Keratinocyte (primary cell): ENCODE results near the gene RAB29. TPM values are rescaled to one million over a fixed set of nuclear protein-coding genes. Genes with fewer than 3 reads are reported as not detected.

ENCODE experiments used
- DNase-seq: peaks from one replicate; pipeline ENCODE4 v3.0.0-alpha.2; 2011; ENCODE audit warnings: low read depth, missing footprints, low spot score
- FAIRE-seq: peaks from 2 replicates; lab custom pipeline; 2011; peaks lifted over from hg19 to GRCh38; lab: Jason Lieb, UNC
- H2AFZ ChIP-seq: 2 replicates; pipeline ENCODE4 v1.6.0; 2012; ENCODE audit warnings: low read length, control low read depth, inconsistent platforms; ENCODE audit not compliant: control insufficient read depth
- H3K27ac ChIP-seq: 2 replicates; pipeline ENCODE4 v1.5.1; 2011; ENCODE audit warnings: low read length; ENCODE audit not compliant: control insufficient read depth, insufficient read depth
- H3K27me3 ChIP-seq: 3 replicates; pipeline ENCODE4 v1.6.0; 2011; ENCODE audit warnings: low read length; ENCODE audit not compliant: control insufficient read depth, insufficient read depth; ENCODE audit errors: extremely low read depth
- H3K36me3 ChIP-seq, 2 experiments: 2 replicates in 1 of 2; 3 replicates in 1 of 2; pipeline ENCODE4 v1.5.1; 2011; ENCODE audit warnings: low read length in 2 of 2, mild to moderate bottlenecking in 1 of 2; ENCODE audit not compliant: control insufficient read depth in 2 of 2, insufficient read depth in 2 of 2; ENCODE audit errors: extremely low read depth in 1 of 2
- H3K4me1 ChIP-seq: 3 replicates; pipeline ENCODE4 v1.5.1; 2011; ENCODE audit warnings: low read length; ENCODE audit not compliant: control insufficient read depth, insufficient read depth; ENCODE audit errors: extremely low read depth
- H3K4me2 ChIP-seq: 3 replicates; pipeline ENCODE4 v1.6.0; 2011; ENCODE audit warnings: low read depth, low read length; ENCODE audit not compliant: control insufficient read depth, insufficient read depth; ENCODE audit errors: extremely low read depth
- H3K4me3 ChIP-seq, 3 experiments: fragments of 200-600 bp in 1 of 3; sonication (generic) in 1 of 3; 2 replicates in 2 of 3; 3 replicates in 1 of 3; pipeline ENCODE4 v1.5.1; 2011 to 2016; ENCODE audit warnings: low read length in 3 of 3, mild to moderate bottlenecking in 3 of 3, control low read depth in 2 of 3, inconsistent platforms in 1 of 3, low read depth in 1 of 3, mixed read lengths in 1 of 3, mixed run types in 1 of 3, moderate library complexity in 1 of 3; ENCODE audit not compliant: control insufficient read depth in 2 of 3, insufficient read depth in 2 of 3; ENCODE audit errors: extremely low read depth in 1 of 3
- H3K79me2 ChIP-seq: 2 replicates; pipeline ENCODE4 v1.6.0; 2012; ENCODE audit warnings: low read length; ENCODE audit not compliant: control insufficient read depth, insufficient read depth
- H3K9ac ChIP-seq: 3 replicates; pipeline ENCODE4 v1.6.0; 2011; ENCODE audit warnings: low read length; ENCODE audit not compliant: control insufficient read depth, insufficient read depth; ENCODE audit errors: extremely low read depth
- H3K9me1 ChIP-seq: 3 replicates; pipeline ENCODE4 v1.6.0; 2011; ENCODE audit warnings: low read length; ENCODE audit not compliant: control insufficient read depth, insufficient read depth; ENCODE audit errors: extremely low read depth
- H3K9me3 ChIP-seq: 2 replicates; pipeline ENCODE4 v1.5.1; 2012; ENCODE audit warnings: low read depth, low read length; ENCODE audit not compliant: control insufficient read depth
- H4K20me1 ChIP-seq: 3 replicates; pipeline ENCODE4 v1.6.0; 2011; ENCODE audit warnings: low read length; ENCODE audit not compliant: control insufficient read depth, insufficient read depth; ENCODE audit errors: extremely low read depth
- CTCF ChIP-seq, 3 experiments: IDR thresholded peaks in 1 of 3; conservative IDR thresholded peaks in 1 of 3; optimal IDR thresholded peaks in 1 of 3; 2 replicates in 2 of 3; 3 replicates in 1 of 3; pipeline versions ENCODE3 to v1.5.1; 2011; ENCODE audit warnings: low read length in 3 of 3, mild to moderate bottlenecking in 3 of 3, moderate library complexity in 2 of 3, control low read depth in 1 of 3, inconsistent platforms in 1 of 3; ENCODE audit not compliant: insufficient read depth in 2 of 3; ENCODE audit errors: extremely low read depth in 1 of 3
- EZH2 ChIP-seq: IDR thresholded peaks from one replicate; pipeline ENCODE4 v1.6.1; 2012; ENCODE audit warnings: inconsistent platforms, mild to moderate bottlenecking, low read length, moderate library complexity
- dilution Hi-C: fragments of 300-500 bp; cut with MboI; formaldehyde crosslinking; loops from one replicate; pipeline ENCODE4 v1.7.0; 2020; ENCODE audit warnings: low sequenced_read_pairs; ENCODE audit not compliant: extremely low pct_ligation_motif_present
- polyA plus RNA-seq, 5 experiments: library from polyadenylated mRNA; depleted of rRNA in 3 of 5; stranded (reverse) in 3 of 5; stranded (forward) in 1 of 5; unstranded in 1 of 5; fragments of >200 nt; gene quantifications; 1 replicate in 1 of 5; 2 replicates in 3 of 5; 3 replicates in 1 of 5; pipeline versions ENCODE4 v1.2.1 to v1.2.3, GENCODE V29; 2011 to 2012; ENCODE audit warnings: missing spikeins in 2 of 5, low read depth in 1 of 5, low replicate concordance in 1 of 5

RAB29 gene
- polyA plus RNA-seq, 1 donor (not counting 4 experiments of a cell fraction or from before 2014, with no cell fraction given): 26.7 TPM

GRCh38 chr1:205817364-205817763, 42.1 kb upstream of the RAB29 start:
- no peak overlapping the region for H2AFZ ChIP-seq
- dilution Hi-C loops: no loop called here
- no peak overlapping the region for H3K9ac ChIP-seq
- no peak for FAIRE-seq
- H3K79me2 ChIP-seq: no peaks in the 10 kb centered on the region
- no peak overlapping the region for H3K4me3 ChIP-seq
- H3K9me3 ChIP-seq: no peaks in the 10 kb centered on the region
- TF ChIP-seq EZH2 (no peak), CTCF (optimal IDR thresholded peaks at IDR 0.05 in 1 of 3, IDR thresholded peaks at IDR 0.05 in 1 of 3, conservative IDR thresholded peaks at IDR 0.05 in 1 of 3; ENCODE audit: extremely low read depth in 1 of 3, insufficient read depth in 2 of 3, low read length in 3 of 3) (no peak)
- DNase-seq: no peak
- H3K9me1 ChIP-seq: peaks cover 2% of the 10 kb centered on the region
- H3K27me3 ChIP-seq: no peaks in the 10 kb centered on the region
- H4K20me1 ChIP-seq: no peaks in the 10 kb centered on the region
- H3K4me1 ChIP-seq: peaks cover 14% of the 10 kb centered on the region
- no peaks in the 10 kb centered on the region for H3K36me3 ChIP-seq
- H3K4me2 ChIP-seq: no peak overlapping the region
- no peak overlapping the region for H3K27ac ChIP-seq

GRCh38 chr1:205813755-205814058, 38.4 kb upstream of the RAB29 start:
- Histone ChIP-seq H3K9me3 (no peaks in the 10 kb centered on the region), H3K9me1 (peaks cover 2% of the 10 kb centered on the region), H3K36me3 (peaks cover 8 to 11% of the 10 kb centered on the region in 2 experiments), H4K20me1 (no peaks in the 10 kb centered on the region), H3K4me2 (peak overlapping the region; percentile 99), H3K9ac (peak overlapping the region; percentile 83), H3K4me3 (peak overlapping the region; percentile 78 to 89 (median 82)), H2AFZ (peak overlapping the region; percentile 94), H3K27ac (peak overlapping the region; percentile 80), H3K79me2 (peaks cover 8% of the 10 kb centered on the region), H3K27me3 (no peaks in the 10 kb centered on the region), H3K4me1 (peaks cover 19% of the 10 kb centered on the region)
- no peak for FAIRE-seq
- peak; percentile 21 for DNase-seq
- dilution Hi-C loops: no loop called here
- no peak for TF ChIP-seq CTCF (optimal IDR thresholded peaks at IDR 0.05 in 1 of 3, IDR thresholded peaks at IDR 0.05 in 1 of 3, conservative IDR thresholded peaks at IDR 0.05 in 1 of 3; ENCODE audit: extremely low read depth in 1 of 3, insufficient read depth in 2 of 3, low read length in 3 of 3)
- no peak for TF ChIP-seq EZH2
